ENCODE measurements around the gene ENAH. TPM values are rescaled to one million over a fixed set of nuclear protein-coding genes. Genes with fewer than 3 reads are reported as not detected.
"Not testable (repeated sequence)": the region's sequence is repeated elsewhere in the genome, so short reads cannot be mapped to it uniquely, and the experiment has no call there.

Gene ENAH
- polyA plus RNA-seq, 3 donors, result 0.12 TPM; not detected in 2

DNA sequence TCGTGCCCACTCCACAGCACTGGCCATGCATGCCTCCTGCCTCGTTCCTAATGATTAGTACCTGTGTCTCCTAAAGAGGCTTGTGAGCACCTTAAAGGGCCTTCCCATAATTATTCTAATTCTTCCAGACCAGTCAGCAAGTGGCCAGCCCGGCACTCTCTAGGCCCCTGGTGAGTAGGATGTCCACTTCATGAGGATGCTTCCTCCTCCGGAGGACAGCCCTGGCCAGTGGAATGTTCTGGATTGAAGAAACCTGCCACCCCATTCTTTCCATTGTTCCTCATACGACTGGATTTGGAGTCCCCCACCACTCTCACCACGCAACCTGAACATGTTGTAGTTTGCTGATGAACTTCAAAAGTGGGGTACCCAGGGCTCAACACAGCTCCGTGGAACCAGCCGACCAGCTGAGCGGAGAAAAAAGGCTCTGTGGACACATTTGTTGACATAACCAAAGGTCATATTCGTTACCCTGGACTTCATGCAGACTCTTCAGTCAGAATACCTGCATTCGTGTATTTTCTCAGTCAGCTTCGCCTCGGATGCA is 178.4 kb downstream of the ENAH start:
- WGBS (ENCODE audit: insufficient coverage), result 52% methylated on average over 8 of the region's 13 CpGs
- Mint-ChIP-seq H3K36me3 (no peaks in the 10 kb centered on the region), H3K27me3 (ENCODE audit: low read depth in 3 of 3) (peaks cover 0 to 5% (median 4%) of the 10 kb centered on the region in 3 donors), H3K9me3 (peaks cover 0 to 9% (median 0%) of the 10 kb centered on the region in 7 donors), H3K4me3 (no peak overlapping the region), H3K27ac (peak overlapping the region in 4 of 7 donors; percentile 60 to 74 (median 64)), H3K4me1 (peaks cover 20% of the 10 kb centered on the region)
- Histone ChIP-seq H3K79me2 (ENCODE audit: insufficient read depth, low read length) (no peaks in the 10 kb centered on the region), H3K4me2 (replicated peaks; ENCODE audit: extremely low read depth, low read length, poor library complexity, severe bottlenecking) (no peak overlapping the region), H3K9ac (ENCODE audit: insufficient read depth, low read length, poor library complexity, severe bottlenecking) (no peak overlapping the region), H4K20me1 (ENCODE audit: insufficient read depth, low read length) (no peaks in the 10 kb centered on the region), H3K9me3 (replicated peaks in 1 of 2; ENCODE audit: control insufficient read depth in 1 of 2, insufficient read depth in 1 of 2, low read length in 2 of 2) (no peaks in the 10 kb centered on the region), H3K4me1 (ENCODE audit: control insufficient read depth in 1 of 2, insufficient read depth in 2 of 2, low read length in 2 of 2) (peaks cover 13 to 17% of the 10 kb centered on the region in 2 donors), H3K27me3 (ENCODE audit: control insufficient read depth in 2 of 2, insufficient read depth in 2 of 2, low read length in 2 of 2) (no peaks in the 10 kb centered on the region), H3K4me3 (replicated peaks in 1 of 3; ENCODE audit: low read depth in 2 of 3, low read length in 3 of 3) (no peak overlapping the region), H2AFZ (ENCODE audit: insufficient read depth, low read depth, low read length, poor library complexity, severe bottlenecking) (peak overlapping the region; percentile 8), H3K36me3 (replicated peaks in 1 of 2; ENCODE audit: control insufficient read depth in 1 of 2, insufficient read depth in 2 of 2, low read length in 2 of 2) (no peaks in the 10 kb centered on the region), H3K27ac (ENCODE audit: low read depth in 1 of 2, low read length in 2 of 2) (no peak overlapping the region)
- no peak for DNase-seq
- TF ChIP-seq CTCF (IDR thresholded peaks at IDR 0.05), result no peak
- intact Hi-C loops (cut with micrococcal nuclease), result loop anchor here in 1 of 2 donors (2.0 kb wide), 2 partner anchors 298 to 502 kb away; no protein-coding TSS in a partner anchor

GRCh38 chr1:225473676-225474438 is 179.1 kb downstream of the ENAH start:
- not testable (repeated sequence) for H3K4me3 ChIP-seq (replicated peaks in 1 of 3; ENCODE audit: low read depth in 2 of 3, low read length in 3 of 3); H3K9me3 ChIP-seq (replicated peaks in 1 of 2; ENCODE audit: control insufficient read depth in 1 of 2, insufficient read depth in 1 of 2, low read length in 2 of 2); H3K9me3 Mint-ChIP-seq; H3K36me3 ChIP-seq (replicated peaks in 1 of 2; ENCODE audit: control insufficient read depth in 1 of 2, insufficient read depth in 2 of 2, low read length in 2 of 2); H3K27ac ChIP-seq (ENCODE audit: low read depth in 1 of 2, low read length in 2 of 2); H3K79me2 ChIP-seq (ENCODE audit: insufficient read depth, low read length); H3K27me3 ChIP-seq (ENCODE audit: control insufficient read depth in 2 of 2, insufficient read depth in 2 of 2, low read length in 2 of 2); H3K9ac ChIP-seq (ENCODE audit: insufficient read depth, low read length, poor library complexity, severe bottlenecking); H2AFZ ChIP-seq (ENCODE audit: insufficient read depth, low read depth, low read length, poor library complexity, severe bottlenecking); H3K27me3 Mint-ChIP-seq (ENCODE audit: low read depth in 3 of 3); H4K20me1 ChIP-seq (ENCODE audit: insufficient read depth, low read length); H3K27ac Mint-ChIP-seq; H3K36me3 Mint-ChIP-seq; H3K4me2 ChIP-seq (replicated peaks; ENCODE audit: extremely low read depth, low read length, poor library complexity, severe bottlenecking); DNase-seq
- peaks cover 24% of the 10 kb centered on the region for H3K4me1 Mint-ChIP-seq
- 84% methylated on average over 26 of the region's 26 CpGs for WGBS (ENCODE audit: insufficient coverage)
- H3K4me1 ChIP-seq (ENCODE audit: control insufficient read depth in 1 of 2, insufficient read depth in 2 of 2, low read length in 2 of 2), result peaks cover 13 to 18% of the 10 kb centered on the region in 2 donors
- peak overlapping the region in 1 of 2 donors; percentile 40 for H3K4me3 Mint-ChIP-seq
- intact Hi-C loops (cut with micrococcal nuclease), result loop anchor here in 1 of 2 donors (2.0 kb wide), 2 partner anchors 299 to 503 kb away; no protein-coding TSS in a partner anchor

- H3K4me3 Mint-ChIP-seq, result peak overlapping the region in 1 of 2 donors; percentile 40
- H3K27ac Mint-ChIP-seq, result peak overlapping the region in 1 of 7 donors; percentile 15
These were observed 179.7 kb downstream of the ENAH start for GRCh38 chr1:225473266-225473665.

More at GRCh38 chr1:225473266-225473665, 179.7 kb downstream of the ENAH start:
- H3K4me3 ChIP-seq (replicated peaks in 1 of 3; ENCODE audit: low read depth in 2 of 3, low read length in 3 of 3); H3K79me2 ChIP-seq (ENCODE audit: insufficient read depth, low read length); H3K4me2 ChIP-seq (replicated peaks; ENCODE audit: extremely low read depth, low read length, poor library complexity, severe bottlenecking); H3K9ac ChIP-seq (ENCODE audit: insufficient read depth, low read length, poor library complexity, severe bottlenecking); intact Hi-C loops (cut with micrococcal nuclease); DNase-seq; H2AFZ ChIP-seq (ENCODE audit: insufficient read depth, low read depth, low read length, poor library complexity, severe bottlenecking); H3K9me3 Mint-ChIP-seq; H3K9me3 ChIP-seq (replicated peaks in 1 of 2; ENCODE audit: control insufficient read depth in 1 of 2, insufficient read depth in 1 of 2, low read length in 2 of 2); H3K36me3 Mint-ChIP-seq; H3K27ac ChIP-seq (ENCODE audit: low read depth in 1 of 2, low read length in 2 of 2); H3K36me3 ChIP-seq (replicated peaks in 1 of 2; ENCODE audit: control insufficient read depth in 1 of 2, insufficient read depth in 2 of 2, low read length in 2 of 2); H3K27me3 Mint-ChIP-seq (ENCODE audit: low read depth in 3 of 3); H4K20me1 ChIP-seq (ENCODE audit: insufficient read depth, low read length); H3K27me3 ChIP-seq (ENCODE audit: control insufficient read depth in 2 of 2, insufficient read depth in 2 of 2, low read length in 2 of 2): not testable (repeated sequence)
- peaks cover 19 to 24% of the 10 kb centered on the region in 2 donors for H3K4me1 ChIP-seq (ENCODE audit: control insufficient read depth in 1 of 2, insufficient read depth in 2 of 2, low read length in 2 of 2)
- WGBS (ENCODE audit: insufficient coverage), result 72% methylated on average over 6 of the region's 8 CpGs
- peaks cover 30% of the 10 kb centered on the region for H3K4me1 Mint-ChIP-seq
